Activated T-helper 1 cell treated with anti-CD3 and anti-CD28 coated beads, Interleukin-12 subunit alpha, Interleukin-12 subunit beta, Interleukin-2, Interleukin-4 antibody, amounts not matched to agents 30 ng/mL and 10 ng/mL and 1 ng/mL, durations not matched to agents 14 hours and 24 hours and 36 hours (primary cell): ENCODE data around the gene XPO6. TPM values are rescaled to one million over a fixed set of nuclear protein-coding genes. Genes with fewer than 3 reads are reported as not detected.
"Not testable (repeated sequence)": the region's sequence is repeated elsewhere in the genome, so short reads cannot be mapped to it uniquely, and the experiment has no call there.

Experiments
- DNase-seq: peaks from one replicate; pipeline ENCODE4 v3.0.0; 2021; ENCODE audit warnings: low spot score
- H3K27ac Mint-ChIP-seq: one replicate; pipeline ENCODE4 v1.8.0; 2021; ENCODE audit warnings: mild to moderate bottlenecking, mixed read lengths
- H3K27me3 Mint-ChIP-seq: one replicate; pipeline ENCODE4 v1.8.0; 2022; ENCODE audit warnings: mild to moderate bottlenecking, moderate library complexity, mixed read lengths; ENCODE audit not compliant: insufficient read depth
- H3K36me3 Mint-ChIP-seq: one replicate; pipeline ENCODE4 v1.8.0; 2021; ENCODE audit warnings: low read depth, mixed read lengths
- H3K4me1 Mint-ChIP-seq: one replicate; pipeline ENCODE4 v1.8.0; 2021; ENCODE audit warnings: low read depth, mixed read lengths
- H3K4me3 Mint-ChIP-seq: one replicate; pipeline ENCODE4 v1.8.0; 2021; ENCODE audit warnings: mild to moderate bottlenecking, moderate library complexity, mixed read lengths
- H3K9me3 Mint-ChIP-seq: one replicate; pipeline ENCODE4 v1.8.0; 2021; ENCODE audit warnings: mixed read lengths
- intact Hi-C: fragments of 100-400 bp; cut with micrococcal nuclease; formaldehyde crosslinking; loops from one replicate; pipeline ENCODE4 v1.15.1; 2024
- total RNA-seq: library from RNA; stranded (reverse); gene quantifications from 2 replicates; pipeline ENCODE4 v1.2.3, GENCODE V29; 2022

Gene XPO6, protein sequence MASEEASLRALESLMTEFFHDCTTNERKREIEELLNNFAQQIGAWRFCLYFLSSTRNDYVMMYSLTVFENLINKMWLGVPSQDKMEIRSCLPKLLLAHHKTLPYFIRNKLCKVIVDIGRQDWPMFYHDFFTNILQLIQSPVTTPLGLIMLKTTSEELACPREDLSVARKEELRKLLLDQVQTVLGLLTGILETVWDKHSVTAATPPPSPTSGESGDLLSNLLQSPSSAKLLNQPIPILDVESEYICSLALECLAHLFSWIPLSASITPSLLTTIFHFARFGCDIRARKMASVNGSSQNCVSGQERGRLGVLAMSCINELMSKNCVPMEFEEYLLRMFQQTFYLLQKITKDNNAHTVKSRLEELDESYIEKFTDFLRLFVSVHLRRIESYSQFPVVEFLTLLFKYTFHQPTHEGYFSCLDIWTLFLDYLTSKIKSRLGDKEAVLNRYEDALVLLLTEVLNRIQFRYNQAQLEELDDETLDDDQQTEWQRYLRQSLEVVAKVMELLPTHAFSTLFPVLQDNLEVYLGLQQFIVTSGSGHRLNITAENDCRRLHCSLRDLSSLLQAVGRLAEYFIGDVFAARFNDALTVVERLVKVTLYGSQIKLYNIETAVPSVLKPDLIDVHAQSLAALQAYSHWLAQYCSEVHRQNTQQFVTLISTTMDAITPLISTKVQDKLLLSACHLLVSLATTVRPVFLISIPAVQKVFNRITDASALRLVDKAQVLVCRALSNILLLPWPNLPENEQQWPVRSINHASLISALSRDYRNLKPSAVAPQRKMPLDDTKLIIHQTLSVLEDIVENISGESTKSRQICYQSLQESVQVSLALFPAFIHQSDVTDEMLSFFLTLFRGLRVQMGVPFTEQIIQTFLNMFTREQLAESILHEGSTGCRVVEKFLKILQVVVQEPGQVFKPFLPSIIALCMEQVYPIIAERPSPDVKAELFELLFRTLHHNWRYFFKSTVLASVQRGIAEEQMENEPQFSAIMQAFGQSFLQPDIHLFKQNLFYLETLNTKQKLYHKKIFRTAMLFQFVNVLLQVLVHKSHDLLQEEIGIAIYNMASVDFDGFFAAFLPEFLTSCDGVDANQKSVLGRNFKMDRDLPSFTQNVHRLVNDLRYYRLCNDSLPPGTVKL
- total RNA-seq = 213 and 225 TPM in 2 replicates

DNA sequence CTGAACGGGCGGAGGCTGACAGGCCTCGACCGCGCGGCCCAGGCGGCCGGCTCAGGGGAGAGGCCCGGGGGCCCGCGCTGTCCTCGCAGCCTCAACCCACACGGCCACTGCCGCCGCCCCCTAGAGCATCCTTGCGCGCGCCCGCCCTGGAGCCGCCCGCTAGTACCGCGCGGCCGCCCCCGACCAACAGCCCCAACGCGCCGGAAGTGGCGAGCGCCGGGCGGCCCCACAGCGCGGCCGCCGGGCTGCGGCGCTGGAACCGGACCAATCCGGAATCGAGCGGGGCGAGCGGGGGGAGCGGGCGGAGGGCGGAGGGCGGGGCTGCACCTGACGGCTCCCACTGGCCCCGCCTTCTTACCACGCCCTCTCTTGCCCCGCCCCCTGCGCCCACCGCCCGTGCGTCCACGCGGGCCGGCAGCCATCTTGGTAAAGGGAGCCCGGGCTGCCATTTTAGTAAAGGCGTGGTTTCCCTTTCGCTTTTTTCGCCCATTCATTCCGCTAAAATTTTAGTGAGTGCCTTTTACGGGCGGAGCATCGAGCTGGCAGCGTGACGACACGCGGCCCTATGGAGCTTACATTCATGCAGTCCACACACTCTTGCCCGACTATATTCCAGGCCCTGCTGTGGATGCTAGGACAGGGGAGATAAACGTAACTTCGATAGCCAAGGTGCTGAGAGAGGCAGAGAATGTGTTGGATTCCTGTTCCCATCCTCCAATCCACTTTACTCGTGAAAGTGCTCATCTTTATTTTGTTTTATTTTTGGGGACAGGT, at the start of gene XPO6:
TSS of gene XPO6 (minus strand) at position 208 of the 774 bp plus-strand sequence. CDS start 597 bp downstream, outside the sequence.
- peak; percentile 97 for DNase-seq
- Mint-ChIP-seq H3K4me3 (peak within 1 kb of the TSS; percentile 92), H3K27me3 (no peaks in the 10 kb centered on the region), H3K36me3 (peaks cover 18% of the 10 kb centered on the region), H3K9me3 (no peaks in the 10 kb centered on the region), H3K4me1 (peaks cover 36% of the 10 kb centered on the region), H3K27ac (peak within 1 kb of the TSS; percentile 96)
- intact Hi-C loops = loop anchor here (1.0 kb wide), 7 partner anchors 10 to 280 kb away; partner anchors contain the start of genes CLN3 and SBK1

GRCh38 chr16:28260193-28260592, 48.4 kb upstream of the XPO6 start:
- DNase-seq = no peak
- H3K36me3 Mint-ChIP-seq = no peaks in the 10 kb centered on the region
- H3K4me1 Mint-ChIP-seq = peaks cover 4% of the 10 kb centered on the region
- no peaks in the 10 kb centered on the region for H3K9me3 Mint-ChIP-seq
- no peak overlapping the region for H3K4me3 Mint-ChIP-seq
- intact Hi-C loops = no loop called here
- no peak overlapping the region for H3K27ac Mint-ChIP-seq
- H3K27me3 Mint-ChIP-seq = peaks cover 12% of the 10 kb centered on the region

GRCh38 chr16:28259781-28260150, 48.0 kb upstream of the XPO6 start:
- no peak for DNase-seq
- Mint-ChIP-seq H3K27ac (no peak overlapping the region), H3K36me3 (no peaks in the 10 kb centered on the region), H3K4me1 (peaks cover 4% of the 10 kb centered on the region), H3K9me3 (no peaks in the 10 kb centered on the region), H3K27me3 (peaks cover 10% of the 10 kb centered on the region), H3K4me3 (no peak overlapping the region)
- intact Hi-C loops = no loop called here

- intact Hi-C loops = no loop called here
- Mint-ChIP-seq H3K4me3 (no peak overlapping the region), H3K27me3 (peaks cover 5% of the 10 kb centered on the region), H3K27ac (no peak overlapping the region), H3K4me1 (peaks cover 4% of the 10 kb centered on the region), H3K9me3 (no peaks in the 10 kb centered on the region), H3K36me3 (no peaks in the 10 kb centered on the region)
- DNase-seq = no peak
Observed at GRCh38 chr16:28259091-28259780, 47.5 kb upstream of the XPO6 start.

- intact Hi-C loops = no loop called here
- no peak overlapping the region for H3K4me3 Mint-ChIP-seq
- H3K27me3 Mint-ChIP-seq = peaks cover 2% of the 10 kb centered on the region
- peaks cover 4% of the 10 kb centered on the region for H3K4me1 Mint-ChIP-seq
- no peak overlapping the region for H3K27ac Mint-ChIP-seq
- H3K9me3 Mint-ChIP-seq = no peaks in the 10 kb centered on the region
- DNase-seq = no peak
- no peaks in the 10 kb centered on the region for H3K36me3 Mint-ChIP-seq
Observed at GRCh38 chr16:28258567-28258966, 46.8 kb upstream of the XPO6 start.

- Mint-ChIP-seq H3K36me3 (no peaks in the 10 kb centered on the region), H3K27me3 (no peaks in the 10 kb centered on the region), H3K4me3 (no peak overlapping the region), H3K27ac (no peak overlapping the region), H3K9me3 (no peaks in the 10 kb centered on the region), H3K4me1 (peaks cover 4% of the 10 kb centered on the region)
- no peak for DNase-seq
- intact Hi-C loops = no loop called here
Observed at GRCh38 chr16:28257256-28257655, 45.5 kb upstream of the XPO6 start.

DNA sequence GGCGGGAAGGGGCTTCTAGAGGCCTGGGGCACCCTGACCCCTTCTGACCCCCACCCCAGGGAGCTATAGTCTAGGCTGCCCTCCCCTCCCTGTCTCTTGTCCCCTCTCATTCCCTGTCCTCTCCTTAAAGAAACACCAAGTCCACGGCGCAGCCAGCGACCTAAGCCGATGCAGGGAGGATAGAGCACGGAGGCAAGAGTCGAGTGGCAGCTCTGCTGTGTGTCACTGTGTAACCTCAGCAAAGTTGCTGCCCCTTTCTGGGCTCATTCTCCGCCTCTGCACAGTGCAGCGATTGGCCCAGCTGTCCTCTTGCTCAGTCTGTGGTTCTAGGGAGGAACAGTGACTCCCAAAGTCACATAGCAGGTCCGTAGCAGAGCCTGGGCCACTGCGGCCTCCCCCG, 44.1 kb upstream of the XPO6 start:
- Mint-ChIP-seq H3K27ac (no peak overlapping the region), H3K27me3 (peaks cover 2% of the 10 kb centered on the region), H3K36me3 (no peaks in the 10 kb centered on the region), H3K4me3 (no peak overlapping the region), H3K4me1 (peaks cover 4% of the 10 kb centered on the region), H3K9me3 (no peaks in the 10 kb centered on the region)
- intact Hi-C loops = no loop called here
- no peak for DNase-seq

GRCh38 chr16:28254158-28254557, 42.4 kb upstream of the XPO6 start:
- DNase-seq = no peak
- Mint-ChIP-seq H3K27me3 (peaks cover 3% of the 10 kb centered on the region), H3K4me3 (no peak overlapping the region), H3K27ac (no peak overlapping the region), H3K9me3 (no peaks in the 10 kb centered on the region), H3K4me1 (no peaks in the 10 kb centered on the region), H3K36me3 (no peaks in the 10 kb centered on the region)
- intact Hi-C loops = no loop called here

DNA sequence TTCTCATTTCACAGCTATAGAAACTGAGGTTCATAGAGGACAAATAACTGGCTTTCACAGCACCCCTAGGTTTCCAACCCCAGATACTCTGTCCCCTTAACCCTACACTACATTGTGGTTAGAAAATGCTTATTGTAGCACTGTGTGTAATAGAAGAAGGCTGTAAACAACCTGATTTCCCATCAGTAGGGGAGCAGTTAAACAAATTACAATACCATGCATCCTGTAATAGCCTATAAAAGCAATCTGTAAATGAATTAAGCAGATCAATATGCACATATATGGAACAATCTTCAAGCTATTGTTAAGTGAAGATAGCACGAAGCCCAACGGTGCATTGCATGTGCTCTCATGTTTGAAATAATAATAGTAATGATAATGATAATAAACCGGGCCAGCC, 39.2 kb upstream of the XPO6 start:
- no peak for DNase-seq
- H3K9me3 Mint-ChIP-seq = no peaks in the 10 kb centered on the region
- intact Hi-C loops = no loop called here
- no peak overlapping the region for H3K27ac Mint-ChIP-seq
- H3K36me3 Mint-ChIP-seq = no peaks in the 10 kb centered on the region
- H3K27me3 Mint-ChIP-seq = peaks cover 3% of the 10 kb centered on the region
- no peaks in the 10 kb centered on the region for H3K4me1 Mint-ChIP-seq
- H3K4me3 Mint-ChIP-seq = no peak overlapping the region

DNA sequence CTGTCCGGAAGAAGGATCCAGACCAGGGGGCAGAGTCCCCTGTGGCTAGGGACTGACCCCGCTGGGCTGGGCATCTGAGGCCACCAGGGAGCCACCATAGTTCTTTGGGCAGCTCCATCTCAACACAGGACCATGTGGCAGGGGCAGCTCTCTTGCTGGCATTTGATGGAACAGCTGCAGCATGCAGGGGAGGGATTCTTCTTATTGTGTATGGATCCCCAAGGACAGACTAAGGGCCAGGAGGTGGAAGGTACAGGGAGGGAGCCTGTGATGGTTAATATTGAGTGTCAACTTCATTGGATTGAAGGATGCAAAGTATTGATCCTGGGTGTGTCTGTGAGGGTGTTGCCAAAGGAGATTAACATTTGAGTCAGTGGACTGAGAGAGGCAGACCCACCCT, 37.7 kb upstream of the XPO6 start:
- H3K4me1 Mint-ChIP-seq, H3K36me3 Mint-ChIP-seq, DNase-seq, H3K27me3 Mint-ChIP-seq, H3K4me3 Mint-ChIP-seq, H3K27ac Mint-ChIP-seq, intact Hi-C loops, H3K9me3 Mint-ChIP-seq: not testable (repeated sequence)

DNA sequence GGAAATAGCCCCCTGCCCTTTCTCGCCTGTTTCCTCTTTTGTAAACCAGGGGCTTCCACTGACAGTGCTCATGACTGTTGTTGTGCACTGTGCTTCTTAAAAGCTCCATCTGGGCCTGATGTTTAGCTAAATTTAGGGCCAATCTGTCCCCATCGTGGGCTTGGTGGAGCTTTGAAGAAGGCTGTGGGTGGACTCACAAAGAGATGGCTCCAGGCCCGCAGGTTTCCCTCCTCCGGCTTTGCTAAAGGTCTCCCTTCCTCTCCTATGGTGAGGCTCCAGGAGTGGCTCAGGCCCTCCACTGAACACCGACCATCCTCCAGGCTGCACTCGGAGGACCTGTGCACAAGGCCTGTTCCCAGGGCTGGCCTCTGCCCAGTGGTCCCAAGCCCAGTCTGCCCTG, 30.2 kb upstream of the XPO6 start:
- Mint-ChIP-seq H3K27ac (no peak overlapping the region), H3K36me3 (no peaks in the 10 kb centered on the region), H3K4me3 (no peak overlapping the region), H3K4me1 (no peaks in the 10 kb centered on the region), H3K9me3 (peaks cover 3% of the 10 kb centered on the region), H3K27me3 (peaks cover 2% of the 10 kb centered on the region)
- intact Hi-C loops = no loop called here
- no peak for DNase-seq
